HepG2 (cell line): ENCODE data around the gene C1R. TPM values are rescaled to one million over a fixed set of nuclear protein-coding genes. Genes with fewer than 3 reads are reported as not detected.
A peak's percentile ranks its signal among the peaks of the same experiment; 100 is the strongest.

ENCODE experiments used
- ATAC-seq: fragments of 200-7000 bp; cut with Tn5 transposase; 3 replicates; pipeline ENCODE4 v1.9.1; 2020; ENCODE audit warnings: mild to moderate bottlenecking, moderate library complexity
- BruUV-seq: library from RNA; stranded (reverse); fragments of 400-500 nt; replicated peaks from 2 replicates; lab custom pipeline; 2021; lab: Mats Ljungman, UMichigan
- CTCF ChIA-PET: fragments of 300-600 bp; formaldehyde crosslinking; extraction: SDS; loops from one replicate; lab custom pipeline; 2021; ENCODE audit warnings: low total read pairs, inconsistent platforms, low intra/inter-chr PET ratio; lab: Yijun Ruan, JAX
- POLR2A ChIA-PET: fragments of 350-600 bp; sonication (Branson Sonifier 250); formaldehyde crosslinking; loops from one replicate; lab custom pipeline; 2020; ENCODE audit warnings: antibody characterized with exemption, inconsistent platforms; lab: Yijun Ruan, JAX
- DNase-seq: peaks from one replicate; pipeline ENCODE4 v3.0.0-alpha.2; 2015; ENCODE audit warnings: low spot score
- FAIRE-seq: peaks from 3 replicates; lab custom pipeline; 2011; peaks lifted over from hg19 to GRCh38; lab: Jason Lieb, UNC
- H2AFZ ChIP-seq: one replicate; pipeline ENCODE4 v1.6.1; 2011; ENCODE audit warnings: low read length, inconsistent platforms
- H3K27ac ChIP-seq: fragments of 300-600 bp; 3 replicates; pipeline ENCODE4 v1.8.0; 2011; ENCODE audit warnings: mixed run types, mild to moderate bottlenecking, mixed read lengths, low read length, inconsistent platforms; ENCODE audit not compliant: insufficient read depth; ENCODE audit errors: extremely low read length
- H3K27me3 ChIP-seq, 2 experiments: fragments of 200-600 bp in 1 of 2; 2 replicates in 1 of 2; 3 replicates in 1 of 2; pipeline versions ENCODE4 v1.6.0 to v1.8.0; 2011; ENCODE audit warnings: low read length in 2 of 2, mild to moderate bottlenecking in 2 of 2, moderate library complexity in 2 of 2, inconsistent platforms in 1 of 2; ENCODE audit not compliant: insufficient read depth in 2 of 2, control insufficient read depth in 1 of 2
- H3K36me3 ChIP-seq, 2 experiments: fragments of 200-600 bp in 1 of 2; replicated peaks in 1 of 2; 2 replicates in 1 of 2; 3 replicates in 1 of 2; pipeline versions ENCODE4 v1.5.1 to v1.8.0; 2011; ENCODE audit warnings: low read length in 2 of 2, inconsistent platforms in 1 of 2; ENCODE audit not compliant: insufficient read depth in 2 of 2, control insufficient read depth in 1 of 2
- H3K4me1 ChIP-seq: 2 replicates; pipeline ENCODE4 v1.5.1; 2012; ENCODE audit warnings: low read length, inconsistent platforms; ENCODE audit not compliant: insufficient read depth
- H3K4me2 ChIP-seq: 2 replicates; pipeline ENCODE4 v1.6.0; 2011; ENCODE audit warnings: low read depth, low read length, inconsistent platforms
- H3K4me3 ChIP-seq, 3 experiments: fragments of 200-600 bp in 1 of 3; sonication (generic), shearing (Covaris generic) in 1 of 3; replicated peaks in 1 of 3; 2 replicates each; pipeline ENCODE4 v1.5.1; 2011 to 2016; ENCODE audit warnings: low read length in 3 of 3, inconsistent platforms in 2 of 3, low read depth in 2 of 3, mild to moderate bottlenecking in 2 of 3, control low read depth in 1 of 3, mixed read lengths in 1 of 3; ENCODE audit not compliant: insufficient read depth in 1 of 3
- H3K79me2 ChIP-seq: one replicate; pipeline ENCODE4 v1.6.1; 2011; ENCODE audit warnings: low read length, inconsistent platforms; ENCODE audit not compliant: insufficient read depth
- H3K9ac ChIP-seq: 2 replicates; pipeline ENCODE4 v1.6.0; 2011; ENCODE audit warnings: mild to moderate bottlenecking, low read depth, low read length, inconsistent platforms; ENCODE audit not compliant: insufficient read depth
- H3K9me3 ChIP-seq: 2 replicates; pipeline ENCODE4 v1.5.1; 2012; ENCODE audit warnings: mild to moderate bottlenecking, low read length
- H4K20me1 ChIP-seq: 2 replicates; pipeline ENCODE4 v1.6.0; 2011; ENCODE audit warnings: inconsistent platforms, mild to moderate bottlenecking, low read length, moderate library complexity; ENCODE audit not compliant: insufficient read depth
- ATF7 ChIP-seq, 2 experiments: fragments of 450-650 bp in 1 of 2; sonication (generic) in 1 of 2; formaldehyde crosslinking in 1 of 2; IDR thresholded peaks; 2 replicates each; pipeline versions ENCODE4 v1.4.0 to v1.6.1; 2016 to 2020; ENCODE audit warnings: antibody characterized with exemption in 1 of 2, mild to moderate bottlenecking in 1 of 2, missing genetic modification reagents in 1 of 2
- BRD4 ChIP-seq: sonication (generic); formaldehyde crosslinking; IDR thresholded peaks from 2 replicates; pipeline ENCODE4 v1.4.0; 2020; ENCODE audit warnings: missing genetic modification reagents
- CAMTA2 ChIP-seq: sonication (generic); formaldehyde crosslinking; IDR thresholded peaks from 2 replicates; pipeline ENCODE4 v1.4.0; 2020; ENCODE audit warnings: mild to moderate bottlenecking, missing genetic modification reagents, borderline replicate concordance
- CREB1 ChIP-seq, 2 experiments: fragments of 450-650 bp in 1 of 2; IDR thresholded peaks; 2 replicates each; pipeline ENCODE4 v1.6.1; 2016 to 2017; ENCODE audit warnings: control low read depth in 1 of 2, mild to moderate bottlenecking in 1 of 2, missing compliant biosample characterization in 1 of 2, missing genetic modification characterization in 1 of 2
- DMAP1 ChIP-seq: IDR thresholded peaks from 2 replicates; pipeline ENCODE4 v1.6.1; 2016
- FOXA1 ChIP-seq, 2 experiments: fragments of 450-650 bp in 1 of 2; sonication (generic) in 1 of 2; formaldehyde crosslinking in 1 of 2; IDR thresholded peaks; 2 replicates each; pipeline versions ENCODE4 v1.4.0 to v1.6.1; 2016 to 2020; ENCODE audit warnings: missing genetic modification reagents in 1 of 2
- FOXJ3 ChIP-seq: sonication (generic); formaldehyde crosslinking; IDR thresholded peaks from 2 replicates; pipeline ENCODE4 v1.4.0; 2020; ENCODE audit warnings: missing genetic modification reagents, mild to moderate bottlenecking, borderline replicate concordance
- KLF13 ChIP-seq: sonication (generic); formaldehyde crosslinking; IDR thresholded peaks from 2 replicates; pipeline ENCODE4 v1.4.0; 2020; ENCODE audit warnings: mild to moderate bottlenecking, missing genetic modification reagents
- LCORL ChIP-seq, 2 experiments: fragments of 450-650 bp in 1 of 2; sonication (generic) in 1 of 2; formaldehyde crosslinking in 1 of 2; IDR thresholded peaks; 2 replicates each; pipeline versions ENCODE4 v1.5.0 to v1.6.1; 2017 to 2020; ENCODE audit warnings: antibody characterized with exemption in 1 of 2, missing genetic modification reagents in 1 of 2
- MAFF ChIP-seq: IDR thresholded peaks from 2 replicates; pipeline ENCODE4 v1.6.1; 2011; ENCODE audit warnings: low read depth, low read length, improper control_type of control experiment
- MED13 ChIP-seq: sonication (generic); formaldehyde crosslinking; IDR thresholded peaks from 2 replicates; pipeline ENCODE4 v1.5.0; 2020; ENCODE audit warnings: missing genetic modification reagents
- NFE2 ChIP-seq: sonication (generic); formaldehyde crosslinking; IDR thresholded peaks from 2 replicates; pipeline ENCODE4 v1.4.0; 2020; ENCODE audit warnings: missing genetic modification reagents
- PHB2 ChIP-seq: fragments of 450-650 bp; IDR thresholded peaks from 2 replicates; pipeline ENCODE4 v1.6.1; 2018; ENCODE audit not compliant: partially characterized antibody
- ZNF17 ChIP-seq: sonication (generic); formaldehyde crosslinking; IDR thresholded peaks from 2 replicates; pipeline ENCODE4 v1.5.0; 2020; ENCODE audit warnings: mild to moderate bottlenecking, missing genetic modification reagents
- ZNF432 ChIP-seq: sonication (generic); formaldehyde crosslinking; IDR thresholded peaks from 2 replicates; pipeline ENCODE4 v1.5.0; 2020; ENCODE audit warnings: missing genetic modification reagents, mild to moderate bottlenecking, borderline replicate concordance
- ZNF468 ChIP-seq: sonication (generic); formaldehyde crosslinking; IDR thresholded peaks from 2 replicates; pipeline ENCODE4 v1.8.0; 2022; ENCODE audit warnings: mild to moderate bottlenecking, moderate library complexity, missing genetic modification reagents
- ZNF724P ChIP-seq: sonication (generic); formaldehyde crosslinking; IDR thresholded peaks from 2 replicates; pipeline ENCODE4 v1.8.0; 2022; ENCODE audit warnings: missing genetic modification reagents, borderline replicate concordance
- WGBS: methylation state at CpG from one replicate; pipeline ENCODE4 v1.1.6; 2017; ENCODE audit warnings: low lambda C conversion rate; 5-methylcytosine and 5-hydroxymethylcytosine counted together
- in situ Hi-C: cut with HindIII; loops from 2 replicates; pipeline ENCODE4 v1.10.0; 2017; ENCODE audit warnings: low pct_unique_long_range_greater_than_20kb; ENCODE audit not compliant: extremely low pct_ligation_motif_present
- intact Hi-C: fragments of 100-400 bp; cut with micrococcal nuclease; formaldehyde crosslinking; loops from one replicate; pipeline ENCODE4 v1.10.0; 2022; ENCODE audit not compliant: unreplicated experiment
- polyA plus RNA-seq, 8 experiments: library from polyadenylated mRNA; depleted of rRNA in 3 of 8; stranded (reverse) in 7 of 8; unstranded in 1 of 8; fragments of >200 nt; fragmentation: Illumina TruSeq in 4 of 8; extraction: Trizol in 4 of 8; gene quantifications; 2 replicates each; pipeline versions ENCODE4 v1.2.1 to v1.2.3, GENCODE V29; 2011 to 2016; ENCODE audit warnings: low read depth in 4 of 8, missing spikeins in 1 of 8, mixed read lengths in 1 of 8; ENCODE audit not compliant: insufficient read depth in 1 of 8
- total RNA-seq, 5 experiments: library from RNA; depleted of rRNA; stranded (reverse); fragments of >200 nt; fragmentation: Illumina TruSeq; extraction: Trizol; gene quantifications; 2 replicates each; pipeline ENCODE4 v1.2.3, GENCODE V29; 2016; ENCODE audit warnings: low read depth in 1 of 5

C1R gene
- total and polyA plus RNA-seq, 2 of the 13 experiments (the other 11 are each of a cell fraction or from before 2014, with no cell fraction given) = 3.5 to 6.5 TPM

DNA sequence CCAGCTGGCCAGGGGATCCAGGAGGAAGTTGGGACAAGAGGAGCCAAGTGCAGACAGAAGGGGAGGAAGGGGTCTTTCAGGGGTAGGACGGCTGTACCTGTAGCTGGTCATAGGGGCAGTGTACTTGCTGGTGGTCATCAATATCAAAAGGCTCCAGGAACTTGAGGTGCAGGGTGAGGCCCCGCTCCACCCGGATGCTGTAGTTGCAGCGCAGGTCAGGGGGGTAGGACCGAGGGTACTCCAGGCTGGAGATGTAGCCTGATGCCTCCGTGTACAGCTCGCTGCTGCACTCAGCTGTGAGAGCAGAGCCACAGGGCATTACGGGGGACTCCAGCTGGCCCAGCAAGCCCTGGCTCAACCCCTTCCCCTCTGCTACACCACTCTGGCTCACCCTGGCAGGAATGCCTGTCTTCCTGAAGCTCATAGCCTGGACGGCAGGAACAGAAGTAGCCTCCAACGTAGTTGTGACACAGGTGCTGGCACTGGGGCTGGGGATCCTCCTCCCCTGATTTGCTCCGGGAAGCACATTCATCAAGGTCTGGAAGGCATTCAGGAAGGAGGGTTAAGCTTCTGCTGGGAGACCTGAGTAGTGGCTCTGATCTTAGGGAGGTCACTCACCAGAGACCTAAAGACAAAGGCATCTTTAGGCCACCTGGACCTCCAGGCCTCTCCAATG is 2.9 kb downstream of the C1R start:
- peaks cover 8% of the 10 kb centered on the region; the same call in 1 of the 2 replicates for H3K9me3 ChIP-seq
- CTCF ChIA-PET = no interaction called here
- no peaks in the 10 kb centered on the region for H4K20me1 ChIP-seq
- DNase-seq = no peak
- in situ Hi-C loops (no loop called here), intact Hi-C loops (no loop called here)
- H3K4me2 ChIP-seq = no peak overlapping the region
- H3K36me3 ChIP-seq = no peaks in the 10 kb centered on the region
- FAIRE-seq = no peak
- ATAC-seq = no peak
- BruUV-seq = no TSS peak
- 83% methylated on average over 1 of the region's 11 CpGs for WGBS
- H3K79me2 ChIP-seq = no peaks in the 10 kb centered on the region
- peaks cover 27% of the 10 kb centered on the region for H3K4me1 ChIP-seq
- TF ChIP-seq ZNF724P (no peak), ZNF432 (CRISPR knock-in tag) (no peak), FOXJ3 (CRISPR knock-in tag) (no peak), ZNF17 (no peak), NFE2 (no peak), DMAP1 (CRISPR knock-in tag) (no peak), CAMTA2 (no peak), BRD4 (CRISPR knock-in tag) (no peak), KLF13 (CRISPR knock-in tag) (no peak), ZNF468 (no peak)
- no peak overlapping the region for H3K27ac ChIP-seq
- H3K4me3 ChIP-seq = no peak overlapping the region
- no peak overlapping the region for H2AFZ ChIP-seq
- H3K27me3 ChIP-seq = peaks cover 0 to 2% of the 10 kb centered on the region in 2 experiments; a peak in 1 of 5 replicates
- POLR2A ChIA-PET = interaction anchor here (1.2 to 2.7 kb wide), 3 partner anchors 19 to 146 kb away, joined by 4 to 11 read pairs (median 5); partner anchors contain the start of genes C12orf57, C1RL, C1S and RNU7-1
- no peak overlapping the region for H3K9ac ChIP-seq

DNA sequence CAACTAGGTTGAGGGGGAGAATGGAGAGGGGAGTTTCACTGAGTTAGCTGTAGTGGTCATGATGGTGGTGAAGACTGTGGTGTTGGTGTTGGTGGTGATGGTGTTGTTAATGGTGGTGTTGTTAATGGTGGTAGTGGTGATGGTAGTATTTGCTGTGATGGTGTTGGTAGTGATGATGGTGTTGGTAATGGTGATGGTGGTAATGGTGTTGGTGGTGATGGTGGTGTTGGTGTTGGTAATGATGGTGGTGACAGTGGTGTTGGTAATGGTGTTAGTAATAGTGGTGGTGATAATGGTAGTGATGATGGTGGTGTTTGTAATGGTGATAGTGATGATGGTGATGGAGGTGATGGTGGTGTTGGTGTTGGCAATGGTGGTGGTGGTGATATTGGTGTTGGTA is 9.1 kb downstream of the C1R start:
- POLR2A ChIA-PET = no interaction called here
- Histone ChIP-seq H2AFZ (no peak overlapping the region), H3K36me3 (no peaks in the 10 kb centered on the region), H3K9me3 (peaks cover 12% of the 10 kb centered on the region; the same call in 1 of the 2 replicates), H3K79me2 (no peaks in the 10 kb centered on the region), H3K9ac (no peak overlapping the region), H3K4me1 (peaks cover 25% of the 10 kb centered on the region), H3K27me3 (no peaks in the 10 kb centered on the region)
- in situ Hi-C loops = no loop called here
- CTCF ChIA-PET = interaction anchor here (1.3 kb wide), 1 partner anchor 9 kb away, joined by 3 read pairs; the partner anchor contains the start of gene C1R
- BruUV-seq = no TSS peak
- peak; percentile 81; the same call in 1 of the 2 replicates for TF ChIP-seq CREB1 (IDR thresholded peaks at IDR 0.05)
- no peak for TF ChIP-seq CREB1 (CRISPR knock-in tag; IDR thresholded peaks at IDR 0.05)
- TF ChIP-seq LCORL (IDR thresholded peaks at IDR 0.05) = 0 out of 2 replicates have a peak, but pooled peaks have one; percentile 11
- TF ChIP-seq LCORL (CRISPR knock-in tag; IDR thresholded peaks at IDR 0.05) = no peak
- peak; percentile 84 for TF ChIP-seq PHB2
- TF ChIP-seq ATF7 (IDR thresholded peaks at IDR 0.05) = 0 out of 2 replicates have a peak, but pooled peaks have one; percentile 10
- TF ChIP-seq ATF7 (CRISPR knock-in tag; IDR thresholded peaks at IDR 0.05) = no peak
- TF ChIP-seq FOXA1 (IDR thresholded peaks at IDR 0.05) = peak; percentile 18; the same call in 1 of the 2 replicates
- no peak for TF ChIP-seq FOXA1 (CRISPR knock-in tag; IDR thresholded peaks at IDR 0.05)
- TF ChIP-seq MAFF = no peak
- TF ChIP-seq MED13 (CRISPR knock-in tag) = no peak
- TF ChIP-seq, all 625 proteins: peak for 5
- Histone ChIP-seq H3K4me2 (no peak overlapping the region), H3K4me3 (no peak overlapping the region), H4K20me1 (no peaks in the 10 kb centered on the region), H3K27ac (no peak overlapping the region)
- intact Hi-C loops = no loop called here
- no peak for DNase-seq
- no peak for ATAC-seq
- no peak for FAIRE-seq
